DMS53 (cell line): ENCODE measurements around the gene SVEP1.
"Not testable (repeated sequence)": the region's sequence is repeated elsewhere in the genome, so short reads cannot be mapped to it uniquely, and the experiment has no call there.

ENCODE experiments used
- DNase-seq: peaks from one replicate; lab custom pipeline; 2025; lab: John Stamatoyannopoulos, UW

Gene SVEP1

DNA sequence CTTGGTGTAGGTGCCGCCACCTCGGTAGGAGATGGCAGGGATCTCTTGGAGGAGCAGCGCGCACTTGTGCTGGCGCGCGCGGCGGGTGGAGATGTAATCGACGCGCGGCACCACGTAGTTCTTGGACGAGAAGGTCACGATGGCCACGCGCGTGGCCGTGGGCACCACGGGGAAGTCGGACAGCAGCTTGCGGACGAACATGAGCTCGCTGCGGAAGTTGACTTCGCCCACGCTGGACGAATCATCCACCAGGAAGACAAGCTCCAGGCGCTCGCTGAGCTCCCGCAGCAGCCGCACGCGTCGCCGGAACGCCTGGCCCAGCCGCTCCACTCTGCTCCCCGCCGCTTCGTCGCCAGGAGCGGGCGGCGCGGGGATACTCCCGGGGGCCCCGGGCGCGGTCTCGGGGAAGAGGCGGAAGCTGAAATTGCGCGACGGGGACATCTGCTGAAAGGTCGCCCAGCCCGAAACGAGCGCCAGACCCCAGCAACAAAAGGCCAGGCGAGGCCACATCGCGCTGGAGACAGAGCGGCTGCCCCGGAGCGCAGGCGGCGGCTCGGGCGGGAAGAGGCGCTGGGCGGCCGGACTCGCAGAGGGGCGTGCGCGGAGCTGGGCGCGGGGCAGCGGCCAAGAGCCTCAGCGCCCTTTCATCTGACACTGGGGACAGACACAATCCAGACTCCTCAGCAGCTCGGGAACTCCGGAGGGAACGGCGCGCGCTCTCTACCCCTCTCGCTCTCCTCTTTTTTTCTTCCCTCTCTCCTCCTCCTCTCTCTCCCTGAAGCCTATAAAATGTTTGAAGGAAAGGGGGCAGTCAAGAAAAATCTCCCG, at the start of gene SVEP1:
Gene SVEP1, minus strand, starts transcription at position 708 of the 828 bp plus-strand sequence. Its CDS starts 198 bp downstream, at position 510.
- peak; percentile 72 for DNase-seq

DNA sequence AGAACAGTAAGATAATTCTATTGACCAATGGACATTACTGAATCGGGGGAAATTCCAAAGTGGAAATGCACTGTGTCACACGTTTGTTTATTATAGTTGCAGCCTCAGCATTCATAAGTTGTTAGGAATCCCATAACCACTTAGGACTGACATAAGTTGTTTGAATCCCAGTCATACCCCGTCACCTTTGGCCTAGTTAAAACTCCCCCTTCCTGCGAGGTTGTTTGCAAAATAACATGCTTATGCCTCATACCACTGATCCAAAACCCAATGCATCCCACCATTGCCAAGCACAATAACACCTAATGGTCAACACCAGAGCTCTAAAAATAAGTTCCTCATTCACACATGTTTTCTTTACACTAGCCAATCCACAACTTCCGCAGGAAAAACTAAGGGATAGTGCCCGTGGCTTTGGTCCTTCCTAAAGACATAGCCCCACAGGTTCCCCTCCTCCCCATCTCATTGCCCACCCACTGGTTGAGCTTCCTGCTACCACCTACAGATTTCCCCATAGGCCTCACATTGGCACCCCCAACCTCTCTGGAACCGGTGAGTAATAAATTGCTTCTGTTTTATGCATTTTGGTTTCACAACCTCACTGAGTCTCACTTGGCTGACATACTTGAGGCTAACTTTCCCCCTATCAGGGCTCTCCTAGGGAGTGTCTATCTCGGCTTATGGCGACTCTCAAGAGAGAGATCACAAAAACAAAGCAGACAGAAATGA, 46.7 kb upstream of the SVEP1 start:
- no peak for DNase-seq

DNA sequence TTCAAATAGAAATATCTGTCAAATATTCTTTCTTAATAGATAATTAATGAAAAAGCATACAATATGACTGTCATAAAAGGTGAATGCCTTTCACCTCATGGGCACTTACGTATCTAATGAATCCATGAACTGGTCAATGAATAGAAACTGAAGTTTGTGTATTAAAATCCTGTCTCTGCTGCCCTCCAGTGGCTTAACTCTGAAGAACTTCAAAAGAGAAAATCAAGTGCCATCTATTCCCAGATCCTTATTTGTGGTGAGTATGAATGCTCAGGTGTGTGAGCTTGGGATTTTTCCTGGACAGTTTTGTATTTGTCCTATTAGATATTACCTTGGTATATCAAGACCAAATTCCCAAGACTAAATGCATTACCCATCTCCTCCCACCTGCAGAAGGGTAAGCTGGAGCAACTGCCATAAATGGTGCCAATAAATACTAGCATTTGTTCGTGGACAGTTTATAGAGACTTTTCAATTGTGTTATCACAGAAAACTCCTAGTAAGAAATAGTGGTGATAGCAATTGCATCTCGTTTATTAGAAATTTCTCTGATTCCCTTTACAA, 44.0 kb upstream of the SVEP1 start:
- peak; percentile 73 for DNase-seq

DNA sequence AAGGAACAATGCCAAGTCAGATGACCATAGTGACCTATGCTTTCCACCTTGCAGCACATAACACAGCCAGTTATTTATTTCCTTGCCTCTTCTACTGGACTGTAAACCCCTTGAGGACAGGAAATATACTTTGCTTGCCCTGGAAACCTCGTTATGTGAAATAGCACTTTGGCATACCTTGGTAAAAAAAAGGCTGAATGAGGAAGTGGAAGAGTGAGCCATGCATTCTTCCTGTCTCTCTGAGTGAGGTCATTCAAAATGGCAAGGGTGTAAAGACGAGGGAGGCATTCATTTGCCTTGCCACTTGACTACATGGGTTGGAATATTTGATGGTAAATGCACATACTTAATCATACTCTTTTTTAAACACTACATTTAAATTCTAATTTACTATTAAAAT, 42.8 kb upstream of the SVEP1 start:
- DNase-seq, result no peak

DNA sequence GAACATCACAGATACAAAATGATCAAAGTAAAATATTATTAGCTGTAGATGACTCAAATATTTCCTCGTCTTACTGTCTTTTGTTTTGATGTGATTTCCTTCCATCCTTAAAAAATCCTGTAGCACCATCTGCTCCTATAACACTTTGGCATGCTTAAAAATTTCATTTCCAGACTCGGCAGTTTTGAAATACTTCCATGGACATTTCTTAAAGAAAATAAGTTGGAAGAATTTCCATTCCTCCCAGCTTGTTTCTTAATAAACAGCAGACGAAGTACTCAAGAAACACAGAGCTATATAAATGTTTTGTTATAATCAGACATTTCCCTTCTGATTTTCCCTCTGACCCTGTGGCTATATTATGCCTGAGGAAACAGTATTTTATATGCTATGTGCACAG, 41.2 kb upstream of the SVEP1 start:
- DNase-seq, result no peak

DNA sequence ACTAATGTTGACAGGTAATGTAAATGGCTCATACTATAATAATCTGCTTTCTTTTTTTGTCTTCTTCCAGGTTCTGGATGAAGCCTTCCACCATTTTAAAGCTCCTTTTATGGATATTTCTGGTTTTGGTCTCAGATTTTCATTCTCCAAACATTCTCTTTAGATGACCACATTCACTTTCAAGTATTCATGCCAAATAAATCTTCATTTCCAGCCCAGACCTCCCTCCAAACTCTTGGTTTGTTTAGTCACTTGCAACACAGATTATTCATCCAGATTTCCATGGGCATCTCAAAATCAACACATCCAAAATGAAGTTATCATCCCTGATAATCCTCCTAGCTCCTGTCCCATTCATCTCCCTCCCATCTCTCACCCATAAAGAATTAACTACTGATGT, 40.3 kb upstream of the SVEP1 start:
- no peak for DNase-seq

DNA sequence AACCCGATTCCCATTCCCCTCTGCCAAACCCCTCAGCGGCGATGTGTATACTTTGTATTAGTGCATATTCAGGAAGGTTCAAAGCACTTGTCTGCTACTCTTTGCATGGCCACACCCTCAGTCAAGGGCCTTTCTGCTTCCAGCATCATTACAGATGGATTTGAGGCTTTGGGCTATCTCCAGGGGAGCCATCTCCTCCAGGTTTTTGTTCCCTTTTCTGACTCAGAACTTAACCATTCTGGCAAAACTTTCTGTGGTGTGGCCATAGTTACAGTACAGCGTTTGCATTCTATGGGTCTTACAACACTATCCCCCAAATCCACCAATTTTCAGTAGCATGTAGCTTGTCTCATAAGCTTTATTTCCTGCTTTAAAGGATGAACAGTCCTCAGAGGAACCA, 36.0 kb upstream of the SVEP1 start:
- DNase-seq, result no peak

DNA sequence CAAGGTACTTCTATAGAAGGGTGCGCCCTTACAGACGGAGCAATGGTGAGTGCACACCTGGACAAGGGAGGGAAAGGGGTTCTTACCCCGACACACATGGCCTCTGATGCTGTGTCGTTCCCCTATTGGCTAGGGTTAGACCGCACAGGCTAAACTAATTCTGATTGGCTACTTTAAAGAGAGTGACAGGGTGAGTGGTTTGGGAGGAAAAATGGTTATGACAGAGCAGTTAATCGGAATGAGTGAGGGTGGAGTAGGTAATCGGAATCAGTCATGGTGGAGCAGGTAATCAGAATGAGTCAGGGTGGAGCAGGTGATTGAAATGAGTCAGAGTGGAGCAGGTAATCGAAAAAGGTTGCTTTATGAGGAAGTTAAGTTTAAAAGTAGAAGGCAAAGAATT, 35.0 kb upstream of the SVEP1 start:
- not testable (repeated sequence) for DNase-seq

DNA sequence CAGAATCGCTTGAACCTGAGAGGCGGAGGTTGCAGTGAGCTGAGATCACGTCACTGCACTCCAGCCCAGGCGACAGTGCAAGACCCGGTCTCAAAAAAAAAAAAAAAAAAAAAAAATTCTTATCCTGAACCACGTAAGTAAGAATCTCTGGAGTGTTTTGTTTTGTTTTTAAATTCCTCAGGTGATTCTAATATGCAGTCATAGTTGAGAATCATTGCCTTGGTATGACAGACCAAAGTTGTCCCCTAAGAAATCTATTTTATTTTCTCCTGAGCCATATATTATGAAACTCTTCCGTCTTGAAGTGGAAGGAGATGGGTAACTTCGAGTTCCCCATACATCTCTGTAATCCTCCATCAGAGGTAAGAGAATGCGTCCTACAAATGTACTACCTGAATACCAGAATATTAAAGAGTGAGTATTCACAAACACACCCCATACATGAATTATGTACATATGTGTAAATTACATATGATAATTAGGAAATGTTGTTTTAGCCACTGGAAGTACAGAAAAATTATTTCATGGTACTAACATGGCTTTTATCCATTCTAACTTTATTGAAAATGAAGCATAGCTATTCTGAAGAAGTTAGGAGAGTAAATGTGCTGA, 26.7 kb upstream of the SVEP1 start:
- DNase-seq, result no peak

DNA sequence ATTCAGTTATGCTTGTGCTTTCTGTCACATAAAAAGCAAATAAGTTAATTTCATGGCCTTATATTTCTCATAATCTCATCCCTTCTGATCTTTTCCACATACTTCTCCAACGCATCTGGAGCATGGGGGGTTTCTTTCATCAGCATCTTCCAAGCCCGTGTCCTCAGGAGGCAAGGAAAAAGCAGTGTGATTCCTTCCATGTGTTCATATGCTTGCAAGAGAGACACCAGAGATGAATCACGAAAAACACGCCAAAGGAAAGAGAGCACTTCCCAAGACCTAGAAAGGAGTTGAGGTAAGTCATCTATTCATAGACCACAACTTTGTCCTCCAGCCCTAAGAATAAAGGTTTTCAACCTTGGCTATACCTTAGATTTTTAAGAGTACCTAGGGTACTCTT, 26.0 kb upstream of the SVEP1 start:
- DNase-seq, result no peak

DNA sequence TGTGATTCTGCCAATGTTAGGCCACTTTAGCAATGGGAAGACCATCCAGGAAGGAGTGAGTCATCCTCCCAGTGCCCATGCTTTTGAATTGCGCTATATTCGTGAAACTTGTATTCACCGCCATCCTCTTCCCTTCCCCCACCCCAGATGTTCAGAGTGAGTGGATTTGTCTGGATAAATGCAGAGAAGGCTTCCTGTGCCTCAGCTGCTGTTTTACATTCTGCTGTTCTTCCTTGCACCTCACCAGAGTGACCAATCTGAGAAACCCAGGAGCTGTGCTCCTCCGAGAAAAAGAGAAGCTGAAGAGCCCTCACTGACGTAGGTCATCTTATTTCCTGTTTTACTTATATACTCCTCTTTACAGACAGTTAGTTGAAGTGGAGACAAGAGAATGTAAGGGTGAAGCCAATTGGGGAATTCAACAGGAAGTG, 24.6 kb upstream of the SVEP1 start:
- DNase-seq, result no peak

DNA sequence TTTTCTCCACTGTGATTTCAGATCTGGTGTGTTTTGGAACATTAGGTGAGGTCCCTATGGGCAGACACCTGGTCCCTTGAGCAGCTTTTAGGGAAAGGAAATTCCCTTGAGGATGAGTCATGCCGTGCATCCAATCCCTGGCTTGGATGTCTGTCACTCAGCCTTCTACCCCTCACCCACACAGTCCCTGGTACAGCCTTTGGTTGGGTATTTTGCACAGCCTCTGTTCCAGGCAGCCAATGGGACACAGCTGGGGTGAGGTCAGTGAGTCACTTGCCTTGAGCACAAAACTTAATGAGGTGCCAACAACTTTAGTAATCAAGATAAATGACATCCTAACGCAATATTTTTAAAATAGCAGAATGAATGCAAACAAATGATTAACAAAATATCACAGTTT, 22.7 kb upstream of the SVEP1 start:
- DNase-seq, result peak; percentile 42

DNA sequence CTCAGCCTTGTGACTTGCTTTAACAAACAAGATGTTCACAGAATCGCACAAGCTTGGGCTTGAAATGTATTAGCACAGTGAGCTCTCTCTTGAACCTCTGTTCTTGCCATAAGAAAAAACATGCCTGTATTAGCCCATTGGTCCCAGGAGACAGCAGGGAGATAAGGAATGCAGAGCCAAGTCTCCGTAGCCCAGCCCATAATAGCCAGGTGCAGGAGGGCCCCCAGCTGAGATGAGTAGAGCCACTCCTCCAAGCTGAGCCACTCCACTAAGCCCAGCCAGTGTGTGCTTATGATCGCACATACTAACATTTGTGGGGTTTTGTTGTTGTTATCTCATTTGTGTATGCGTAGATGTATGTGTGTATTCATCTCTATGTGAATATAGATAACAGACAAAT, 21.6 kb upstream of the SVEP1 start:
- DNase-seq, result no peak

DNA sequence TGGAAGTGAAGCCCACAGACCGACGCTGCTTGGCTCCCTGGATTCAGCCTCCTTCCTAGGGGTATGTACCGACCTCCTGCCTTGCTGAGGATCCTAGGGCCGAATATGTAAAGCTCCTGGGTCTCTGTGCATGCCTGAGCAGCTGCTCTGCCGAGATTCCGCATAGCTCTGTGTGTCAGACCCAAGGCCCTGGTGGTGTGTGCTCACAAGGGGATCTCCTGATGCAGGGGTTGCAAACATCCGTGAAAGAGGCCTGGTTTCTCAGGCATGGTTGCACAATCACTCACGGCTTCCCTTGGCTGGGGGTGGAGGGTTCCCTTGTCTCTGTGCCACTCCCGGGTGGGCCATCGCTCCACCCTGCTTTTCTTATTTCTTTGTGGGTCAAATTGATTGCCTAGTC, 19.9 kb upstream of the SVEP1 start:
- DNase-seq, result no peak

DNA sequence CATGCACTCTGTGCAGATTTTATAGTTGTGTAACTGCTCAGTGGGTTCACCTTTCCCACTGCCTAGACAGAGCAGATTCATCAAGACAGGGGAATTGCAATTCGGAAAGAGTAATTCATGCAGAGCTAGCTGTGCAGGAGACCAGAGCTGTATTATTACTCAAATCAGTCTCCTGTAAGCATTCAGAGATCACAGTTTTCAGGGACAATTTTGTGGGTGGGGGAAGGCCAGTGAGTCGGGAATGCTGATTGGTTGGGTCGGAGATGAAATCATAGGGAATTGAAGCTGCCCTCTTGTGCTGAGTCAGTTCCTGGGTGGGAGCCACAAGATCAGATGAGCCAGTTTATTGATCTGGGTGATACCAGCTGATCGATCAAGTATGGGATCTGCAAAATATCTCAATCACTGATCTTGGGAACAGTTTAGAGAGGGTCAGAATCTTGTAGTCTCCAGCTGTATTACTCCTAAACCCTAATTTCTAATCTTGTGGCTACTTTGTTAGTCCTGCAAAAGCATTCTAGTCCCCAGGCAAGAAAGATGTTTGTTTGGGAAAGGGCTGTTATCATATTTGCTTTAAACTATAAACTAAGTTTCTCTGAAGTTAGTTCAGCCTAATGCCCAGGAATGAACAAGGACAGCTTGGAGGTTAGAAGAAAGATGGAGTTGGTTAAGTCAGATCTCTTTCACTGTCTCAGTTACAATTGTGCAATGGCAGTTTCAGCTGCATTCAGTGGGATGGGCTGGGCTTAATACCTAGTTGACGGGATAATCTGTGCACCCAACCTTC, 12.7 kb upstream of the SVEP1 start:
- no peak for DNase-seq

DNA sequence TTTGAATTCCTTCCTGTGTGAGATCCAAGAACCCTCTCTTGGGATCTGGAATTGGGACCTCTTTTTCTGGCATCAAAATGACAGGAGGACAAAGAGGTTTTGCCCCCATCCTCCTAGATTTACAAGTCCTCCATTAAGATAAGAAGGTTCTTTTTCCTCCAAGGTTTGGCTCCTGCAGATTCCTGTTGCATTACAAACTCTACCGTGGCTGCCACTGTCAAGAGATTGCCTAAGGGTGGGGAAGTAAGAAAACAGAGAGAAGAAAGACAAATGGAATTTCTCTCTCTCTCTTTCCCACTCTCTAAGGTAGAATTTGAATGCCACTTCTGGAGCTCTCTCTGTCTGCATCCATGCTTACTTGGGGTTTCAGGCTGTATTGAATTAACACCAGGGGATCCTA, 12.0 kb upstream of the SVEP1 start:
- DNase-seq, result no peak

DNA sequence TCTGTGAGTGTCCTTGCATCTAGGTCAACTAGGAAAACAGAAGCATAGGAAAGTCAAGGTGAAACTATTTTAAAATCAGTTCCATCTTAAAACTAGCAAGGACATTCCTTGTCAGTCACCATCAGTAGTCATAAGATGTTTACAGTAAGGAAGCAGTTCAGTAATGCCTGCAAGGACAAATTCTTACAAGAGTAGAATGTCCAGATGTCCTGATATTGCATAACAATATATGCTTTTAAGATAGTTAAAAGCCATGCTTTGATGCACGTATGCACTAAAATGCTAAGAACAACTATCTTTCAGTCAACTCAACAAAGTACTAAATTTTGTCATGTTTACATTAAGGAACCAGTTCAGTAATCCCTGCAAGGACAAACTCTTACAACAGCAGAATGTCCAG, 11.3 kb upstream of the SVEP1 start:
- no peak for DNase-seq

DNA sequence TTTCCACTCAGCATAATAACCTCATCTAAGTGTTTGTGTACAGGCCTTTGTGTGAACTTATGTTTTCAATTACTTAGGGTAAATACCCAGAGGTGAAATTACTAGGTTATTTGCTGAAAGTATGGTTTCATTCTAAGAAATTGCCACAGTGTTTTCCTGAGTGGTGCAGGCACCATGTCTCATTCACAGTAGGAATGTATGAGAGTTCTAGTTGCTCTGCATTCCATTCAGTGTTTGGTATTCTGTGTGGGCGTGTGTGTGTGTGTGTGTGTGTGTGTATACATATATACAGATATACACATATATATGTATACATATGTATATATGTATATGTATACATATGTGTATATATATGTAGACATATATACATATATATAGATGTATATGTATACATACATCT, 8.8 kb upstream of the SVEP1 start:
- no peak for DNase-seq

DNA sequence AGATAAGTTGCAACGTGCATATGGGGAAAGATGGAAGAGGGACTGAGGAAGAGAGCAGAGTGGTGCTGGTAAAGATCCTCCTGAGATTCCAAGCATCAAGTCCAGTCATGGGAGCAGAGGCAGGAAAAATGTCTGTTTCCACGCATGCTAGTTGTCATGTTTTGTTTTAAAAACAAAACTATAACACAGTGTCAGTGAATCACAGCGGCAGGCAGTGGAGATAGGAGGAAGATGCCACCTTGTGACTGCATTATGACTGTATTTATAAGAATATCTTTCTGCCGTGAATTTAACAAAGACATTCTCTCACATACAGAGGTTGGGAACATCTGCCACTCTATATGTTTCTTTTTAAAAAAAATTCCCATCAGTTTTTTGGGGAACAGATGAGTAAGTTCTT, 3.7 kb upstream of the SVEP1 start:
- DNase-seq, result peak; percentile 20

DNA sequence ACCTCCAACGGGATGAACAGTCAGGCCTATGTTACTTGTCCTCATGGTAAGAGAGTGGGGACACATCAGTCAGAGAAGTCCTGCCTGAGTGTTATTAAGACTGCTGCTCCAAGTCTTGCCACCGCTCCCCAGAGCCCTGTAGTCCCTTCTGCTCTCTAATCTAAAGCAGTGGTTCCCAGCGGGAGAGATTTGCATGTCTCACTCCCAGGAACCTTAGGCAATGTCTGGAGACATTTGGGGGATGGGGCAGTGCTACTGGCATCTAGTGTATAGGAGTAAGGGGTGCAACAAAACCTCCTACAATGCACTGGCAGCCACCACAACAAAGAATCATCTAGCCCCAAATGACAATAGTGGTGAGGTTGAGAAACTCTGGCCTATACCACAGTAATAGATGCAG, 2.6 kb upstream of the SVEP1 start:
- DNase-seq, result no peak

DNA sequence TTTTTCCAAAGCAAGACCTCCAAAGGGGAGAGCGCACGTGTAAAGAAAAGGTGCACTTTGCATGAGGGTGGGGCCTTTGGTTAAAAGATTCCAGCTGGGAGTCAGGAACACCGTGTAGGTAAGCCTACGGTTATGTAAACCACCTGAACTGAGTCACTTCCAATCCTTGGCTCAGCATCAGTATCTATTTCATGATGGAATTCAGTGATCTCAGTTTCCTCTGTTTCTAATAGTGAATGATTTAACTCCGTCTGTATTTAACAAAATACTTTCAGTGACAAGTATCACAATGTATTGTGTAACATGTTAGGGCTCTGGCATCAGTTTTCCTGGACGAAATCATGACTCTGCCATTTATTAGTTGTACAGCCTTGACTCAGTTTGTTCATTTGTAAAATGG, 1.3 kb upstream of the SVEP1 start:
- no peak for DNase-seq

DNA sequence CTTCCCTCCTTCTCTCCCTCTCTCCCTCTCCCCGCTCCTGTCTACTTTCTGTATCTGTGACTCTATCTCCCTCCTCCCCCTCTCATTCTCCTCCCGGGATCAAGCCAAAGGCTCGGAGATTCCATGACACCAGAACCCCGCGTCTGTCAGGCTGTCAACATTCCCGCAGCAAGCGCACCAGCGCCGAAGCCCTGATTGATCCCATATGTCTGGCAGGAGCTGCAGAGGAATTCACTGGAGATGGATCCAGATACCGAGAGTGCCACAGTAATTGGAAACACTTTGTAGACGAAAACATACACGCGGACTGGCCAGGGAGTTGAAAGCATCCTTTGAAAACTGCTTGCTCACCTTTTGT, 300 bp upstream of the SVEP1 start:
- DNase-seq, result peak; percentile 24
